GM10248 (cell line): ENCODE data around the gene MITF.
A peak's percentile ranks its signal among the peaks of the same experiment; 100 is the strongest.
"Not testable (repeated sequence)": the region's sequence is repeated elsewhere in the genome, so short reads cannot be mapped to it uniquely, and the experiment has no call there.

Experiments
- CTCF ChIA-PET: fragments of 300-600 bp; sonication (Branson Sonifier 250); formaldehyde crosslinking; extraction: SDS; loops from one replicate; lab custom pipeline; 2021; ENCODE audit warnings: antibody characterized with exemption; lab: Yijun Ruan, JAX
- POLR2A ChIA-PET: fragments of 350-650 bp; sonication (Branson Sonifier 250); formaldehyde crosslinking; extraction: SDS; loops from one replicate; lab custom pipeline; 2020; ENCODE audit warnings: antibody characterized with exemption; lab: Yijun Ruan, JAX
- DNase-seq: peaks from one replicate; pipeline ENCODE4 v3.0.0; 2012; ENCODE audit errors: extremely low spot score
- CTCF ChIP-seq: IDR thresholded peaks from 2 replicates; pipeline ENCODE4 v1.5.1; 2012; ENCODE audit warnings: mild to moderate bottlenecking, low read depth; ENCODE audit errors: extremely low read depth, missing control alignments, control extremely low read depth

The MITF gene

GRCh38 chr3:69907554-69907953 is 168.3 kb downstream of the MITF start:
- ChIA-PET POLR2A (no interaction called here), CTCF (interaction anchor here (1.1 kb wide), 1 partner anchor 28 kb away, joined by 3 read pairs; no protein-coding TSS in a partner anchor)
- no peak for DNase-seq
- no peak for TF ChIP-seq CTCF

GRCh38 chr3:69909859-69910258 is 170.6 kb downstream of the MITF start:
- DNase-seq, CTCF ChIA-PET, POLR2A ChIA-PET: not testable (repeated sequence)

- POLR2A ChIA-PET, result no interaction called here
- CTCF ChIA-PET, result no interaction called here
- no peak for TF ChIP-seq CTCF
- DNase-seq, result no peak
These were observed 174.2 kb downstream of the MITF start for GRCh38 chr3:69913422-69913821.

- no peak for TF ChIP-seq CTCF
- DNase-seq, result no peak
- ChIA-PET CTCF (no interaction called here), POLR2A (no interaction called here)
These were observed 175.1 kb downstream of the MITF start for GRCh38 chr3:69914395-69914794.

- CTCF ChIA-PET, result no interaction called here
- no peak for DNase-seq
- no peak for TF ChIP-seq CTCF
These were observed 176.5 kb downstream of the MITF start for GRCh38 chr3:69915726-69916125.

GRCh38 chr3:69920009-69920408 is 180.7 kb downstream of the MITF start:
- TF ChIP-seq CTCF, result peak; percentile 31
- POLR2A ChIA-PET, DNase-seq: not testable (repeated sequence)
- CTCF ChIA-PET, result interaction anchor here (1.1 kb wide), 1 partner anchor 11 kb away, joined by 4 read pairs; no protein-coding TSS in a partner anchor

More at GRCh38 chr3:69915726-69916125, 176.5 kb downstream of the MITF start:
- POLR2A ChIA-PET, result no interaction called here

- DNase-seq, result no peak
These were observed 182.4 kb downstream of the MITF start for GRCh38 chr3:69921651-69922050.

More at GRCh38 chr3:69921651-69922050, 182.4 kb downstream of the MITF start:
- TF ChIP-seq CTCF, result no peak
- CTCF ChIA-PET, result interaction anchor here (0.8 kb wide), 1 partner anchor 19 kb away, joined by 4 read pairs; no protein-coding TSS in a partner anchor
- POLR2A ChIA-PET, result no interaction called here
